CD4-positive, alpha-beta T cell (primary cell): ENCODE measurements around the gene WDR27. TPM values are rescaled to one million over a fixed set of nuclear protein-coding genes. Genes with fewer than 3 reads are reported as not detected.

Source experiments
- ATAC-seq: fragments of 200-7000 bp; cut with Tn5 transposase; one replicate; pipeline ENCODE4 v1.10.0; 2022; ENCODE audit warnings: mild to moderate bottlenecking; ENCODE audit not compliant: poor library complexity
- CTCF ChIA-PET: fragments of 350-600 bp; sonication (Branson Sonifier 250); formaldehyde crosslinking; loops from one replicate; lab custom pipeline; 2021; ENCODE audit warnings: antibody characterized with exemption, inconsistent platforms; lab: Charles Lee
- POLR2A ChIA-PET: fragments of 350-600 bp; sonication (Branson Sonifier 250); formaldehyde crosslinking; loops from one replicate; lab custom pipeline; 2021; ENCODE audit warnings: antibody characterized with exemption, inconsistent platforms; lab: Charles Lee
- DNase-seq, 14 experiments: peaks; one replicate each; pipeline ENCODE4 v3.0.0-alpha.2; 2013 to 2020; ENCODE audit warnings: mixed read lengths in 2 of 14
- H3K27ac ChIP-seq, 2 donors: one replicate each; pipeline versions ENCODE4 v1.5.1 to v1.7.0; 2013; ENCODE audit warnings: low read length in 2 of 2, low read depth in 1 of 2, mild to moderate bottlenecking in 1 of 2
- H3K27me3 ChIP-seq, 2 experiments: 1 replicate in 1 of 2; 2 replicates in 1 of 2; pipeline versions ENCODE4 v1.6.1 to v1.7.0; 2013; ENCODE audit warnings: low read length in 2 of 2, control low read depth in 1 of 2, mild to moderate bottlenecking in 1 of 2, moderate library complexity in 1 of 2; ENCODE audit not compliant: insufficient read depth in 2 of 2, control insufficient read depth in 1 of 2
- H3K36me3 ChIP-seq: one replicate; pipeline ENCODE4 v1.6.1; 2013; ENCODE audit warnings: low read length, control low read depth; ENCODE audit not compliant: insufficient read depth
- H3K4me1 ChIP-seq: one replicate; pipeline ENCODE4 v1.6.1; 2013; ENCODE audit warnings: low read length, control low read depth; ENCODE audit not compliant: insufficient read depth
- H3K4me3 ChIP-seq: one replicate; pipeline ENCODE4 v1.5.1; 2013; ENCODE audit warnings: mild to moderate bottlenecking, low read length, moderate library complexity
- H3K9me3 ChIP-seq, 2 experiments: 1 replicate in 1 of 2; 2 replicates in 1 of 2; pipeline versions ENCODE4 v1.6.1 to v1.7.0; 2013; ENCODE audit warnings: low read length in 2 of 2, mild to moderate bottlenecking in 2 of 2, control low read depth in 1 of 2, moderate library complexity in 1 of 2; ENCODE audit not compliant: control insufficient read depth in 1 of 2, insufficient read depth in 1 of 2
- H3K27ac Mint-ChIP-seq: one replicate; pipeline ENCODE4 v1.8.0; 2020; ENCODE audit warnings: mixed read lengths
- H3K27me3 Mint-ChIP-seq: one replicate; pipeline ENCODE4 v1.8.0; 2021; ENCODE audit warnings: mixed read lengths
- H3K36me3 Mint-ChIP-seq: one replicate; pipeline ENCODE4 v1.8.0; 2021; ENCODE audit warnings: low read depth, mixed read lengths
- H3K4me1 Mint-ChIP-seq: one replicate; pipeline ENCODE4 v1.8.0; 2021; ENCODE audit warnings: low read depth, mixed read lengths
- H3K4me3 Mint-ChIP-seq: one replicate; pipeline ENCODE4 v1.8.0; 2020; ENCODE audit warnings: mild to moderate bottlenecking, mixed read lengths
- H3K9me3 Mint-ChIP-seq: one replicate; pipeline ENCODE4 v1.8.0; 2020; ENCODE audit warnings: mixed read lengths
- intact Hi-C, 2 experiments: fragments of 100-400 bp; cut with DNase I in 1 of 2; cut with micrococcal nuclease in 1 of 2; formaldehyde crosslinking; loops; one replicate each; pipeline versions ENCODE4 v1.15.1 to v1.9.0; 2023 to 2025; cut with DNase I, micrococcal nuclease
- total RNA-seq, 174 experiments: library from RNA in 2 of 174; stranded (reverse) in 2 of 174; gene quantifications; one replicate each; pipeline ENCODE4 v1.2.3 and lab custom pipeline; 2021 to 2026
- TF ChIP-seq, protein P1 (sequence below): fragments of 200-600 bp; IDR thresholded peaks from one replicate; pipeline ENCODE4 v1.8.0; 2022; ENCODE audit warnings: antibody characterized with exemption, mild to moderate bottlenecking

WDR27 gene
- total RNA-seq, 2 experiments from 2014 or later: 22.0 to 23.5 TPM

DNA sequence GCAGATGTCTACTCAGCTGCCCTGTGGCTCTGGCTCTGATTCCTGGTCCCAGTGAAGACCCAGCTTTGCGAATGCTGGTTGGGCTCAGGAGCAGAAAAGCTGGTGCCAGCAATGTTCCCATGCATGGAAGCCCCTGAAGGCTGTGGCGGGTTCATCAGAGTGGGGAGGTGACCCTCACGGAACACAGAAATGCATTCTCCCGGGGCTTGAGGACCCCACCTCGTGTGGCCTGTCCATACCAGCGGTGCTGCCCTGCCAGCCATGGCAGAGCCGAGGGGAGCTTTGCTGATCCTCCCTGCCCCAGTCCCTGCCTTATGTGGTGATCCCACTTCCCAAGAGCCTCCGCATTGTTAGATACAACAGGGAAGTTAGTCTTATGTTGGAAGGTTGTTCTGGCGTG is 290.5 kb downstream of the WDR27 start:
- ATAC-seq (no peak), DNase-seq (no peak)
- TF ChIP-seq, protein P1, sequence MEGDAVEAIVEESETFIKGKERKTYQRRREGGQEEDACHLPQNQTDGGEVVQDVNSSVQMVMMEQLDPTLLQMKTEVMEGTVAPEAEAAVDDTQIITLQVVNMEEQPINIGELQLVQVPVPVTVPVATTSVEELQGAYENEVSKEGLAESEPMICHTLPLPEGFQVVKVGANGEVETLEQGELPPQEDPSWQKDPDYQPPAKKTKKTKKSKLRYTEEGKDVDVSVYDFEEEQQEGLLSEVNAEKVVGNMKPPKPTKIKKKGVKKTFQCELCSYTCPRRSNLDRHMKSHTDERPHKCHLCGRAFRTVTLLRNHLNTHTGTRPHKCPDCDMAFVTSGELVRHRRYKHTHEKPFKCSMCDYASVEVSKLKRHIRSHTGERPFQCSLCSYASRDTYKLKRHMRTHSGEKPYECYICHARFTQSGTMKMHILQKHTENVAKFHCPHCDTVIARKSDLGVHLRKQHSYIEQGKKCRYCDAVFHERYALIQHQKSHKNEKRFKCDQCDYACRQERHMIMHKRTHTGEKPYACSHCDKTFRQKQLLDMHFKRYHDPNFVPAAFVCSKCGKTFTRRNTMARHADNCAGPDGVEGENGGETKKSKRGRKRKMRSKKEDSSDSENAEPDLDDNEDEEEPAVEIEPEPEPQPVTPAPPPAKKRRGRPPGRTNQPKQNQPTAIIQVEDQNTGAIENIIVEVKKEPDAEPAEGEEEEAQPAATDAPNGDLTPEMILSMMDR: no peak
- no peak overlapping the region for H3K4me3 ChIP-seq
- ChIA-PET CTCF (no interaction called here), POLR2A (no interaction called here)
- H3K27ac ChIP-seq: no peak overlapping the region
- intact Hi-C loops: no loop called here
- H3K4me1 ChIP-seq: no peaks in the 10 kb centered on the region
- no peaks in the 10 kb centered on the region for H3K27me3 ChIP-seq
- no peaks in the 10 kb centered on the region for H3K4me1 Mint-ChIP-seq
- no peaks in the 10 kb centered on the region for H3K36me3 Mint-ChIP-seq
- peaks cover 15% of the 10 kb centered on the region for H3K27me3 Mint-ChIP-seq
- H3K9me3 Mint-ChIP-seq: peaks cover 8% of the 10 kb centered on the region
- H3K27ac Mint-ChIP-seq: no peak overlapping the region
- peaks cover 4 to 15% of the 10 kb centered on the region in 2 experiments for H3K9me3 ChIP-seq
- H3K36me3 ChIP-seq: no peaks in the 10 kb centered on the region
- H3K4me3 Mint-ChIP-seq: no peak overlapping the region

DNA sequence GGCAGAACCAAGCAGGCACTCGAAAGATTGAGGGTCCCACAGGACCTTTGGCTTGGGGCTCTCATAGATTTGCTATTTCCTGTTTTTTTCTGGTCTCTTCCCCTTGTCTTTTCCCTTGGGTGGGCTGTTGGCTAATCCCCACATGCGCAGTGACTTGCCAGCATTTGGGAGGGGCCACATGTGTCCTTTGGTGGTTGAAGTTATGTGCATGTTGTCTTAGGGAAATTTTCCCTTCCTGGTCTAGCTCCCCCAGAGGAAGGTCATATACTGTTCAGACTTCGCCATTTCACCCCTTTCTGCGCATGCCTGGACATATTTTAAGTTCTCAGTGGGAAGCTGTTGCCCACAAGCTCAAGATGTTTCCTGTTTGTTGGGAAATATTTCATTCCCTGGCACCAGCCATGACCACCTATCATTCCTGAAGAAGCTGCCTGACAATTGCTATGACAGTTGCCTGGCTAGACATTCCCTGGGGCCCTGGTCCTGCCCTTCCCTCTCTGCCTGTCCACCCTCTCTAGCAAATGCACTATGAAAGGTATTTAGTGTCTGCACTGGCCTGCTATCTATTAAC is 292.0 kb downstream of the WDR27 start:
- no peaks in the 10 kb centered on the region for H3K36me3 ChIP-seq
- CTCF ChIA-PET: no interaction called here
- ATAC-seq: no peak
- H3K4me1 ChIP-seq: no peaks in the 10 kb centered on the region
- no peak overlapping the region for H3K27ac ChIP-seq
- Mint-ChIP-seq H3K27ac (no peak overlapping the region), H3K27me3 (peaks cover 15% of the 10 kb centered on the region), H3K4me3 (no peak overlapping the region), H3K4me1 (no peaks in the 10 kb centered on the region), H3K36me3 (no peaks in the 10 kb centered on the region), H3K9me3 (peaks cover 3% of the 10 kb centered on the region)
- no peak overlapping the region for H3K4me3 ChIP-seq
- TF ChIP-seq, protein P1: no peak
- POLR2A ChIA-PET: no interaction called here
- H3K27me3 ChIP-seq: no peaks in the 10 kb centered on the region
- no peak for DNase-seq
- H3K9me3 ChIP-seq: peaks cover 4 to 10% of the 10 kb centered on the region in 2 experiments
- intact Hi-C loops: no loop called here

DNA sequence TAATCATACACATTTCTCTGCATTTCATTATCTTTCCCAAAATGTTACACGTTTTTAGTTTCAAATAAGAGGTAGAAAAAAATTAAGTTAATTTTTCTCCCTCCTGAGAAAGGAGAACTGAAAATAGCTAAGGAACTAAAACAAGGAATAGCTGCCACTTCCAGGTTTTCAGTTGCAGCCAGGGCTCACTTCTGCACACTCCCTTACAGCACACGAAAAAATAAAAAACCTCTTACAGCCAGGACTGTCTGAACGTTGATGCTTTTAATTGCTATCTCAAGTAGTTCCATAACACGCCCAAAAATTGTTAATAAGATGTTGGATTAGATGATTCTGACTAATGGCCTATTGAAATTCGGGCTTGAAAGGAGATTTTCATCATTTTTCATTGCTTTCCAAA is 294.5 kb downstream of the WDR27 start:
- H3K9me3 Mint-ChIP-seq: no peaks in the 10 kb centered on the region
- CTCF ChIA-PET: no interaction called here

More for the DNA sequence above, 294.5 kb downstream of the WDR27 start:
- no peaks in the 10 kb centered on the region for H3K27me3 ChIP-seq
- POLR2A ChIA-PET: no interaction called here
- TF ChIP-seq, protein P1: no peak
- no peaks in the 10 kb centered on the region for H3K36me3 ChIP-seq
- DNase-seq (no peak), ATAC-seq (no peak)
- no peak overlapping the region for H3K4me3 ChIP-seq
- H3K36me3 Mint-ChIP-seq: no peaks in the 10 kb centered on the region
- H3K27ac Mint-ChIP-seq: no peak overlapping the region
- no peaks in the 10 kb centered on the region for H3K4me1 Mint-ChIP-seq
- no peak overlapping the region for H3K4me3 Mint-ChIP-seq
- H3K9me3 ChIP-seq: peaks cover 0 to 4% of the 10 kb centered on the region in 2 experiments
- no peaks in the 10 kb centered on the region for H3K4me1 ChIP-seq
- no peak overlapping the region for H3K27ac ChIP-seq
- peaks cover 11% of the 10 kb centered on the region for H3K27me3 Mint-ChIP-seq
- intact Hi-C loops: no loop called here

Other genes with a start within 250 kb of the WDR27 start
- gene C6orf120, start 97 bp upstream of the WDR27 start, total RNA-seq: 10 to 100 TPM; 19.7 to 21.3 TPM
- 10 to 100 TPM; 93.9 to 97.8 TPM for gene PHF10, start 22.5 kb upstream of the WDR27 start, total RNA-seq
- 1 to 10 TPM; 4.1 to 4.3 TPM for gene DYNLT2, start 49.5 kb upstream of the WDR27 start, total RNA-seq
- gene ERMARD, start 49.6 kb upstream of the WDR27 start, total RNA-seq: 10 to 100 TPM; 24.2 to 26.2 TPM